NB4 (cell line): ENCODE results near the gene EPHA10.

Experiments used
- MAX ChIP-seq: IDR thresholded peaks from 2 replicates; pipeline ENCODE4 v1.6.1; 2011; ENCODE audit warnings: low read depth, low read length
- TF ChIP-seq, protein P1 (sequence below): IDR thresholded peaks from one replicate; pipeline ENCODE4 v1.5.1; 2012; ENCODE audit warnings: low read depth, low read length

DNA sequence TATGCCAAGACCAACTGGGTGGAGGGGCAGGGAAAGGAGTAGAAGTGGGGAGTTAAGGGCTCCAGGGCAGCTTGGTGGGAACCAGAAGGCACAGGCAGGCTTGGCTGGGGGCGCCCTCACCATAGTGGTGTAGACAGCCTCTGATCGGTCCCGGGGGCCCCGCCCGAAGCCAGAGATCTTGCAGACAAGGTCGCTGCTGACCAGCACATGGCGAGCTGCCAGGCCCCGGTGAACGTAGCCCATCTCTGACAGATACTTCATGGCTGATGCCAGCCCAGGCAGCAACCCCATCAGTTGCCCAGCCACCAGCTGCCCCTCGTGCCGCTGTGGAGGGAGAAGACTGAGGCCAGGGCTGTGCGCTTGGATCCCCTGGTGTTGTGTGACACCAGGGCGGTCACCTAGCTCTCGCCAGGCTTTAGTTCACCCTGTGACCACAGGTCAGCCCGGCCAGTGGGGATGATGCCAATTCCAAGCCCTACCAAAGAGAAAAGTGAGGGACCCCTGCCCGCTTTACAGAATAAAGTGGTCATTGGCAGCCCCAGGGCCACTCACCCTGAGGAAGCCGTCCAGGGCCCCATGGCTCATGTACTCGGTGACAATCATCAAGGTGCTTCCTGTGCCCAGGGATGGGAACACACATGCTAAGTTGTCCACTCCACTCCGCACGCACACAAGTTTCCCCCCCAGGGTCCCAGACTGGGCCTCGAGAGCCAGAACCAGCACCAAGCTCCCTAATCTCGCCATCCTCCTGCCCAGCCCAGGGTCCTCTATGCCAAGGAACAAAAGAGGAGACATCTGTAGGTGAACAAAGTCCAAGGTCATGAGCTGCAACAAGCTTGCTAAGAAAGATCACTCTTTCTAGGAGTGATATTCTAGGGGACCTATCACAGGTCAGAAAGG lies 44.4 kb downstream of the EPHA10 start:
- TF ChIP-seq, protein P1, sequence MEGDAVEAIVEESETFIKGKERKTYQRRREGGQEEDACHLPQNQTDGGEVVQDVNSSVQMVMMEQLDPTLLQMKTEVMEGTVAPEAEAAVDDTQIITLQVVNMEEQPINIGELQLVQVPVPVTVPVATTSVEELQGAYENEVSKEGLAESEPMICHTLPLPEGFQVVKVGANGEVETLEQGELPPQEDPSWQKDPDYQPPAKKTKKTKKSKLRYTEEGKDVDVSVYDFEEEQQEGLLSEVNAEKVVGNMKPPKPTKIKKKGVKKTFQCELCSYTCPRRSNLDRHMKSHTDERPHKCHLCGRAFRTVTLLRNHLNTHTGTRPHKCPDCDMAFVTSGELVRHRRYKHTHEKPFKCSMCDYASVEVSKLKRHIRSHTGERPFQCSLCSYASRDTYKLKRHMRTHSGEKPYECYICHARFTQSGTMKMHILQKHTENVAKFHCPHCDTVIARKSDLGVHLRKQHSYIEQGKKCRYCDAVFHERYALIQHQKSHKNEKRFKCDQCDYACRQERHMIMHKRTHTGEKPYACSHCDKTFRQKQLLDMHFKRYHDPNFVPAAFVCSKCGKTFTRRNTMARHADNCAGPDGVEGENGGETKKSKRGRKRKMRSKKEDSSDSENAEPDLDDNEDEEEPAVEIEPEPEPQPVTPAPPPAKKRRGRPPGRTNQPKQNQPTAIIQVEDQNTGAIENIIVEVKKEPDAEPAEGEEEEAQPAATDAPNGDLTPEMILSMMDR, result no peak
- TF ChIP-seq MAX, result no peak
